NCI-H345 treated with DMSO at 0.1 percent for 48 hours (cell line): ENCODE results near the gene ZNF22.

Experiments
- DNase-seq: peaks from one replicate; lab custom pipeline; 2025; ENCODE audit not compliant: unreplicated experiment; lab: John Stamatoyannopoulos, UW

ZNF22 gene

DNA sequence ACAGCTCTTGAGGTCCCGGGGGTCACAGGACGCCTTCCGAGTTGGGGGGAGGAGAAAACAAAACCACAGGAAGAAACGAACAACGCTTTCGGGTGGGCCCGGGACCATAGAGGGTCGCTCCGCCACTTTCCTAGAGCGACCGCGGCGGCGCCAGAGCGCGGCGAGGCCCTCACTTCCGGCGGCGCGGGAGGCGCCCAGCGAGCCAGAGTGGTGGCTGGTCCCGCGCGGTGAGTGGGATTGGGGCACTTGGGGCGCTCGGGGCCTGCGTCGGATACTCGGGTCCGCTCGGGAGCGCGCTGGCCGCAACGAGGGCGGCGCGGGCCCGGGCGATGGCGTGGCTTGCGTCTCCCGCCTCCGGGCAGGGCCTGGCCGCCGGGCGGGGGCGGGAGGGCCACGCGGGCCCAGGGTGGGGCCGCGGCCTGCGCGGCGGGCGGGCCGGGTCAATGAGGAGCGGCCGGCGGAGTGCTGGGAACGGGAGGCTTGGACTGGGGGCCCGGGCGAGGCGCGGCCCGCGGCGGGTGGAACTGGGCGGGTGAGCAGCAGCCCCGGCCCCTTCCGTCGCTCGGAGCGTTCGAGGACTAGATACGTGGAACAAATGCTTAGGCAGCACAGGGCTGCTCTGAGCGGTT is at the start of gene ZNF22:
Gene ZNF22 (plus strand): TSS at position 172 of the 629 bp plus-strand sequence. CDS start 2,446 bp downstream, outside the sequence.
- DNase-seq = peak; percentile 4

DNA sequence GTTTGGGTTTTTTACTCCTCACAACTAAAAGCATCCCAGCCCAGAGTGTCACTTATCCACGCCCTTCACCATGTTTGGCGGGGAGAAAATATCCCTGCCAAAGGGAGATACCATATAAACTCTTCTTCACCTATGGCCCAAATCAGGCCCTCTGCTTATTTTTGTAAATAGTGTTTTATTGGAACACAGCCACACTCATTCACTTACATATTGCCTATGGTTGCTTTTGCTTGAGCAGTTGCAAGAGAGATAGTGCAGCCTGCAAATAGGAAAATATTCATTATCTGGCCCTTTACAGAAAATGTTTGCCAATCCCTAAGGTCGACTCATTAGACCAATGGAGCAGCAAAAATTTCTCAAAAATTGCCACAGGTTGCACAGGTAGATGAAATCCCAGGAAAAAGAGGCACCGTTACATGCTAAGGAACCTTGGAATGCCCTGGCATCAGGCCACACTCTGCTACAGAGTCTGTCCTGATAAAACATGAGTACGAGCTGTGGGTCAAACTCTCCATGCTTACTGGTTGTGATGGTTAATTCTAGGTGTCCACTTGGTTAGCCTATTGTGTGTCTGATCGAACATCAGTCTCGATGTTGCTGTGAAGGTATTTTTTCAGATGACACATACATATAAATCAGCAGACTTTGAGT is 49.0 kb upstream of the ZNF22 start:
- no peak for DNase-seq

DNA sequence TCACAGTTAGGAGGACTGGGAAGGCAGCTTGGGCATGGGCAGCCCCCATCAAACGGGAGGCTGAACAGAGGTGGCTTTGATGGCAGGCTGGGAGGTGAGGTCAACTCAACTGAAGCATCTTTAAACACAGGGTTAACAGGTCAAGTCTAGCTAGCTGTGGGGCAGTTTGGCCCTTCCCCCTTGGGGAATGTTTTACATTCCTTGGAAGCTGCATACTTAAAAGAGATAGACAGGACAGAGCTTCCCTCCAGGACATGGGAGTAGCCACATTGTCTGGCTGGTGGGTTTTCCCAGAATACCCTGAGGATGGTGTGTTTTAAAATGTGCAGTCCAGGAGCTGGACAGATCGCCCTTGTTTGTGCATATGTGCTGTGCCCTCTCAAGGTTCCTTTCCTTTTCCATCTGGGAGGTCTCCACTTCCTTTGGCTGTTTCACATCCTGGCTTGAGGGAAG is 47.9 kb upstream of the ZNF22 start:
- no peak for DNase-seq

DNA sequence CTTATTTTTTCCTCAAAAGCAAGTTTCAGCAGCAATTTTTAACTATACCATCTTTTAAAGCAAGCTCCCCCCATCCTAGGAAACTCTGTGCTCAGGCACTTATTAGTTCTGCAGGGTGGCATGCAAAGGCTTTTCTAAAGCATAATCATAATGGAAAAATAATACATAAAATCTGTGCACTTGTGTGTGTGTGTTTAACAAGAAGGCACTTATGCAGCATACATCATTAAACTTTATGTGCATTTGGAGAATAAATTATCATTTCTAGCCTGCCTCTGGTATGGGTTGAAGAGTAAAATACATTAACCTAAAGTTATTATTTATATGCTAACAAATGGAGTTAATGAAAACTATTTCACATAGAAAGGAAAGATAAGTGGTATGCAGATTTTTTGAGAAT is 46.7 kb upstream of the ZNF22 start:
- no peak for DNase-seq

DNA sequence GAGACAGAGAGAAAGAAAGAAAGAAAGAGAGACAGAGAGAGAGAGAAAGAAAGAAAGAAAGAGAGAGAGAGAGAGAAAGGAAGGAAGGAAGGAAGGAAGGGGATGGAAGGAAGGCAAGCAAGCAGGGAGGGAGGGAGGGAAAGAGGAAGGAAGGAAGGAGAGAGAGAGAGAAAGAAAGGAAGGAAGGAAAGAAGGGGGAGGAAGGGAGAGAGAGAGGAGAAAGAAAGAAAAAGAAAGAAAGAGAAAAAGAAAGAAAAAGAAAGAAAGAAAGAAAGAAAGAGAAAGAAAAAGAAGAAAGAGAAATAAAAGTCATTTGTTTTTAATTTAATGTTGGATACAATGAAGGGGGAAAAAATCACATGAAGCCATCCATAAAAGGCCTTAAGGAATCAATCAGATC is 45.8 kb upstream of the ZNF22 start:
- no peak for DNase-seq

DNA sequence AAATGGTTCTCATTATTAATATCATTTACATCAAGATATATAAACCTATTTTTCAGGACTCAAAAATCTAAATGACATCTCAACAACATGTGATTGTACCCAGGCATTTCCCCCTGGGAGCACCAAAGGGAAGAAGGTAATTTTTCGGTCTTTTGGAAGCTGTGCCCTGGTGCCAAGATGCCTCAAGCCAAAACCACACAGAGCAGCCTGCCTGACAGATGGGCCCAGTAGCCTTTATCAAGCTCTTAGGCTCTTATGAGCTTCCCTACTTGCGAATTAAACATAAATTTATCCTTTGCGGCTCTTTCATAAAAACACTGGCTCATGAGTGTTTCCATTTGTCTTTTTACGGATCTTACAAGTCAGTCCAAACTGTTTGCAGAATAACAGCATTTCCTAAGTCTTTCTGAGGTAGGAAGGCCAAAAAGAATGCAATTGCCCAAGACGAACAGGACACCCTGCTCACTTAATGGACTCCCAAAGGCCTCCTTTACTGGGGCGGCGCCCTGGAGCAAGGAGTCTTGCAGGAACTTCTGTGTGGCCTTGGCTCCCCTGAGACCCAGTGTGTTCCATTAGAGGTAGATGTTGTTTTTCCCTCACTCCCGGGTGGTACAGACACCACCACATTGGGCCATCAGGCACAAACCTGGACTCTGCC is 45.2 kb upstream of the ZNF22 start:
- no peak for DNase-seq

DNA sequence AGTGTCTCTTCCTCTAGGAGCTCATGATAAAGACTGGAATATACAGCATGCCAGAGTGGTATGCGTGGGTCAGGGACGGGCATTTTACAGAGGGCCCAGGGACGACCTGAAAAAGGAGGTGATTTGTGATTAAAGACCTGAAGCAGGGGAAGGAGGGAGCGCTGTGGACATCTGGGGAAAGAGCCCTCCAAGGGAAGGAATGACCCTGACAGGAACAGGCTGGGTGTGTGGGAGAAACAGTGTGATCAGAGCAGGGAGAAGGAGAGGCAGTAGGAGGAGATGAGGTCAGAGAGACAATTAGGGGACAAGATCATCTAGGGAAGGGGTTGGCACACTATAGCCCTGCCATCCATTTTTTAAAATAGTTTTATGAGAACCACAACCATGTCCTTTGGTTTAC is 44.5 kb upstream of the ZNF22 start:
- DNase-seq = no peak

DNA sequence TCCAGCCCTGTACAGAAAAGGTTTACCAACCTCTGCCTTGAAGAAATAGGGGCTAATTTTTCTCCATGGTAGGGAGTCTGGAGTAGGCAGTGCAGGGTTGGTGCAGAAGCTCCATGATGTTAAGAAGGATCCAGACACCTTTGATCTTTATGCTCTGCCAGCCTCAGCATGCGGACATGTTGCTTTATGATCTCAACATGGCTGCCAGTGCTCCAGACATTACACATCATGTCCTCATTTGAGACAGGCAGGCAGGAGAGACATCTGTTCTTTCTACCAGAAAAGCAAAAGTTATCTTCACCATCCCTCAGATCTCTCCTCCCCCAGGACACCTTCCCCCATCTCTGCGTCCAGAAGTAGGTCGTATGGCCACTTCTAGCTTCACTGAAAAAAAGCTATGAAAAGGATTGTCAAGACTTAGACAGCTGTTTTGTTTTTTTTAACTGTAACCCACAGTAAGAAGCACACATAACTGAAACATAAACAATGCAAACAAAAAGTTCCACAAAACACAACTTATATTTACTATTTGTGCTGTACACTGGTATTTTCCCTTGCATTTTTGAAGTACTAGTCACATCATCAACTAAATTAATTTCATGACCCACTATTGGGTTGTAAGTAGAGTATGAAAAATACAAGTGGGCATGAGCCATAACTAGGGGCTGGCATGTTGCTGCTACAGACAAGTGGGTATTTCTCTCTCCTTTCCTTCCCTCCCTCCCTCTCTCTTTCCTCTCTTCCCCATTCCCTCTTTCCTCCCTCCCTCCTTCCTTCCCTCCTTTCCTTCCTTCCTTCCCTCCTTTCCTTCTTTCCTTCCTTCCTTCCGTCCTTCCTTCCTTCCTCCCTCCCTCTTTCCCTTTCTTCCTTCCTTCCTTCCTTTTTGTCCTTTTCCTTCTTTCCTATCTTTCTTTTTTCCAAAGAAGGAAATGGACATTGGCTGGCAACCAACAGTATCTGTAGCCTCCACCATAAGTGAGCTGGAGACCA is 43.7 kb upstream of the ZNF22 start:
- no peak for DNase-seq

DNA sequence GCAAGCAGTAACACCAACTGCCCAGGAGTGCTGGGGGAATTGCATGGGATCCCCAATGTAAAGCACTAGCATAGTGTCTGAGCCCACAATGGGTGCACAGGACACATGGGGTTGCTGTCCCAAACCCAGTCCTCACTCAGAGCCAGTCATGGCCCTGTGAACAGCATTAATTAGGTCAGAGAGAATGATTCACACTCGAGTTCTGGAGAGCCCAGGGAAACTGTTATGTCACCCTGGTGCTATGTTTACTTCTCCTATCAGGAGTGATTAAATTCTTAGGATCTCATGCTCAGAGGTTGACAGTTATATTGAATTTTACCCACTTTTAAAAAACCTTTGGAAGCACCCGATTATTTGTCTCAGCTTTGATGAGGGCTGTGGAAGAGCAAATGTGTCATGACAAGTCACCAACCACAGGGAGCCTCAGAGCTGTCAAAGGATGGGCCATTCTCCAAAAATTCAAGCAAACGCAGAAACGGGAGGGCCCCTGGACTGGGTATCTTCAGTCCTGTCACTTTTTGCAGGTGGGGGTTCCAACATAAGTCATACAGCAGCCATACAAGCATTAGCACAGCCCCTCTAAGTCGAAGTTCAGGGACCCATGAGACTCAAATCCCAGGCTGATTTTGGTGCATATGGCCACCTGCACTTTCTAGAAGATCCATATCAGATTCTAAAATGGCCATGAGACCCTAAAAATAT is 42.4 kb upstream of the ZNF22 start:
- DNase-seq = no peak

DNA sequence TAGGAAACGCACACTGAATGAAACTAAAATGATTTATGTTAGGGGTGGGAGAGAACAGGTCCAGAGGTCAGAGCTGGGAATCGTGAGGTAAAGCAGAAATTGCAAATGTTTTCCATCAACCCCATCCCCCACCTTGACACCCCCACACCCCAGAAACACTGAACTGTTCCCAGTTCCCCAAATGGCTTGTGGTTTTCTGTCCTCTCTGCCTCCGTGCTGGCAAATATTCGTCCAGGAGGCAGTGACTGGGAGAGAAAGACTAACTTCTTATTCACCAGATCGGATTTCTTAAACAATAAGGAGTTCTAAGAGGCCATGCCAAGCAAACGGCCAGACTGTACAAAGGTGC is 41.9 kb upstream of the ZNF22 start:
- no peak for DNase-seq

DNA sequence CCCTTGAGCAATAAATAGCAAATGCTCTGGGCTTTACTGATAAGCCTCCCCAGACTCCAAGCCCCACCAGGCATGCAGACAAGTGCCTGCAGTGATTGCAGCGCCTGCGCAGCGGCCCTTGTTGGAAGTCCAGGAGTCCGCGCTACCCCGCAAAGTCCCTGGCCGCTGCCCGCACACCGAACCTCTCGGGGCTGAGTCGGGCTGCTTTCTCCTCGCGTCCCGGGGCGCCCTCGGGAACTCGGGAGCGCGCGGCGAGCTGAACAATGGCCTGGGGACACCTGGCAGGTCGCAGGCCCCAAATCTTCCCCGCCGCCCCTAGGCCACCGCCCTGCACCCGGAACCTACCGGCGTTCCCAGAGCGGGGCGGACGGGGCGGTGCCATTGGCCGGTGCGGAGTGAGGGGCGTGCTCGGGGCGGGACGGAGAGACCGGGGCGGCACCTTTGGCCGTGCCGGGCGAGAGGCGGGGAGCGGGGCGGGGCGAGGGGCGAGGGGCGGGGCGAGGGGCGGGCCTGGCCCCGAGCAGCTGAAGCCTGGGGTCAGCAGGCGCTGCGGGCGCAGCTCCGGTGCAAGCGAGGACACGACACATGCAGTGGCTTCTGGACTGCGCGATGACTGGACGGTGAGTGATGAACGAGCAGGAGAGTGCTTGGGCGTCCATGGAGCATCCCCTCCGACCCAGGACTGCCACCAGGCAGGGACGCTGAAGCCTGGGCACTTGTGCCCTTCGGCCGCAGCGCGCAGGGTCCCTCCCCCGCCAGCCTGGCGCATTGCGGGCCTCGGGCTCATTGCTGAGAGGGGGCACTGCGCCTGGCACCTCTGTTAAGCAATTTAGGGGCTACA is 41.3 kb upstream of the ZNF22 start, which contains the start of gene RASSF4:
Gene RASSF4 (plus strand): TSS at position 556 of the 841 bp plus-strand sequence. CDS start 10,401 bp downstream, outside the sequence.
- peak; percentile 47 for DNase-seq

DNA sequence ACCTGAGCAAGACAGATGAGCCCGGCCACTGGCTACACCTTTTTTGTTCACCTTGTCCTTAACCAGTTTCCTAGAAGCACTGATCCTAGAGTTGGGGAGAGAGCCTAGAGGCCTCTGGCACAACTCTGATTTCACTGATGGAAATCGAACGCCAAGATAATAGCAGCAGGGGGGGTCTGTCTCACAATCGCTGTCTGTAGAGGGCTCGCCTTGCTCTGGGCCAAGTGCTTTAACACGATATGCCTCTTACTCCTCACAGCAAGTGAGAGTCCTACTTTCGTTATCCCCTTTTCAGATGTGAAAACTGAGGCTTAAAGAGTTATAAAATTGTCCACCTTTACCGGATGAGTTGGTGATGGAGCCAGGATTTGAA is 40.6 kb upstream of the ZNF22 start:
- DNase-seq = peak; percentile 10

DNA sequence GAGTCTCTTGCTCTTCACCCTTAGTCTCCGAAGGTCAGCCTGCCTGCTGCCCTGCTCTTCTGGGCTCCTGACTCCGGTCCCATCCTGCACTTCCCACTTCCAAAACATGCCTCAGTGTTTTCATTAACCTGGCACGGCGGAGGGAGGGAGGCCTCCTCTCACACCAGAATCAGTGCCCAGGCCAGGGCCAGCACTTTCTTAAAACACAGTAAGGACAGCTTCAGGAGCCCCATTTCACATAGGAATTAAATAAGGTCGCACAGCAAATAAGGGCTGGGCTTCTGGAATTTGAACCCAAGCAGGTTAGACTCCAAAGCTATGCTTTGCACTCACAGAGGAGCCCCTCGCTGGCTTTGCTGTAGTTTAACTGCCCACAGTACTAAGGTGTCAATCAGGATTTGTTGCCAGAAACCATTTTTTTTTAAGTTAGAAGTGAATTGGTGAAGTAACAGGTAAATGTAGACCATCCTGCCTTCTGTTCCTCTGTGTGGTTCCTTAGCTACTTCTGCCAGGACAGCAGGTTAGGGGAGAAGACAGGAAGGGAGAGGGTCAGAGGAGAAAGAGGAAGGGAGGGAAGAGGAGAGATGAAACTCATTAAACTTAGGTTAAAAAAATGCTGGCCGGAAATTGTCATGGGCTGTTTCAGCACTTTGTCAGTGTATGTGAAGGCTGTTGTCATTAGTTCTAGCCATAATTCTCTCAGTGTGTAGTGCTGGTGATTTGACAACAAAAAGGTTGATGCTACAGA is 40.1 kb upstream of the ZNF22 start:
- no peak for DNase-seq

DNA sequence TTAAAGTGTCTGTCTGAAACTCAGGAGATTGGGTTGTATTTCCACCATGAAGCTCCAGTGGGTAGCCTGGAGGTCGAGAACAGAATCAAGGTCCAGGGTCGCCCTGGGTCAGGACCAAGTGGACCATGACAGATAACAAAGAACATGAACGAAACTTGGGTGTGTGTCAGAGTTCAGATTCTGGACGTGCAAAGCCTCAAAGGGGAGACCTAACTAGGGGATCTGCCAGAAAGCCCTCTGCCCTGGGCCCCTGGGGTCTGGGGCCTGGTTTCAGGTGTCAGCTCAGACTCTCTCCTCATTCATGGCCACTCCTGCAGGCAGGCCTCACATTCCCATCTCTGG is 39.5 kb upstream of the ZNF22 start:
- no peak for DNase-seq

DNA sequence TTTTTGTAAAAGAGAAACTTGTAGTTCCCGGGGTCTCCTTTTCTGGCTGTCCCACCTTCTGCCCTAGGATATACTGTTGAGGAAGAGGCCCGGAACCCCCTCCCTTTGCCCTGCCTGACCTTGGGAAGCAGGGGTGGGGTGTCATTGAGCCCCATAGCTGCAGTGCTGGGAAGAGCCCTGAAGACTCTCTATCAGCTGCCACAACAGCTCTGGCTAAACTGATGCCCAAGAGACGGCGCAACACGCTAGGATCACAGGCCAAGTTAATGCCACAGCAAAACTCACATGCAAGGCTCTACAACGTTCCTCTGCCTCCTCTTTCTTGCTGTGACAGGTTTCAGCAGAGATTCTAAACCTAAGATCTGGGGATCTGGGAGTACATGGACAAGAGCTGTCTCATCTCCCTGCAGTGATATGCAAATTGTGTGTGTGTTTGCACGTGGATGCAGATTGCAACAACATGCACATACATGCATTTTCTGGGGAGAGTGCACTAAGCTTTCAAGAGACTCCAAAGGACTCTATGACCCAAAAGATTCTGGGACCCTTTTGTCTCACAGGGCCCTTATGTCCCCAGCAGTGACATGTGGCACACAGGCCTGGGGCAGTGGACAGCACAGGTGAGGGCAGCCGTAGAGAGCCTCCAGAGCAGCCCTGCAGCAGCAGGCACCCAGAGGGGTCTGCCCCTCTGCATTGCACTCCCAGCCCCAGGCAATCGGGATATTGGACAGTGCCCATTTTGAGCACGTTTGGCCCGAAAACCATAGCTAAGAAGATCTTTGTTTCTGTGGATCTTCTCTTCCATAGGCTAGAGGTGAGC is 38.6 kb upstream of the ZNF22 start:
- DNase-seq = no peak

DNA sequence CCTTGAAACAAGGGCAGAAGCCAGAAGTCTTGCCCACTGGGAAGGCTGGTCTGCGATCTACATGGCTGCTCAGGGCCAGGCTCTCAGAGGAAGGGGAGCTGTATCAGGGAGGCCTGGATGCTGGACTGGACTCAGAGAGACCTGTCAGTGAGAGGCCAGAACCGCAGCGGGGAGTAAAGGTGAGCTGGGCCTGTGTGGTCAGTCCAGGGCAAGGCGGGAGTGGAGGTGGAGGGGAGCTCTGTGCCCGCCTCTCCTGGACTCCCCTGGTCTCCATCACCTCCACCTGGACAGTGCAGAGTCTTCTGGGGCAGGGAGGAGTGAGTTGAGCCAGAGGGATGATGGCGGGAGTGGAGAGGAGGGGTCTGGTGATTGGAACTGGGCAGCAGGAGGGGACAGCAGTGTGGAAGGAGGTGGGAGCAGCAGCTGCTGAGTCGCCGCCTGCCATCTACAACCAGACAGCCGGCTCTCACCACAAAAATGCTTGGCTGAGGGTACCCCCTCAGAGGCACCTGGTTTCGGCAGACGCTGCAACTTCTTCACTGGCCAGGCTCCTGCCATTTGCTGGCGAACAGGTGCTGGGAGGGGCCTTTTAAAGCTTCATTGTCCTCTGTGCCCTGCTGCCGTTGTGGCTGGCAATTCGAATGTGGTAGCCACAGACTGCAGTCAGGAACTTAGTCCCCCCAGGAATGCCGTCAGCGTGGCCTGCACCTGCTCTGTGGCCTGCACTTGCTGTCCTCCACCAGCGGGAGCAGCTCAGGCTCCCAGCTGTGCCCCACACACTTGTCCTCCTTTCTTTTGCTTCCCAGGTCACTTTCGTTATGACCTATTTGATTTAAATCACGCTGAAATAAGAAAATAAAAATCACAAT is 37.6 kb upstream of the ZNF22 start:
- no peak for DNase-seq
